Esophagus muscularis mucosa (tissue), 4 donors: ENCODE results near the gene TRIM28.

Experiments
- CTCF ChIP-seq, 3 experiments: fragments of 200-600 bp in 2 of 3; fragments of 450-650 bp in 1 of 3; sonication (generic) in 2 of 3; IDR thresholded peaks; one replicate each; pipeline ENCODE4 v1.5.1; 2017 to 2019; ENCODE audit warnings: antibody characterized with exemption in 3 of 3, mild to moderate bottlenecking in 2 of 3, moderate library complexity in 1 of 3
- EP300 ChIP-seq: sonication (generic); formaldehyde crosslinking; IDR thresholded peaks from one replicate; pipeline ENCODE4 v1.6.1; 2017; ENCODE audit warnings: antibody characterized with exemption
- POLR2A ChIP-seq: fragments of 450-650 bp; IDR thresholded peaks from one replicate; pipeline ENCODE4 v1.6.1; 2017; ENCODE audit warnings: antibody characterized with exemption, moderate library complexity, mild to moderate bottlenecking, low read depth
- POLR2AphosphoS5 ChIP-seq, 2 donors: sonication (generic); formaldehyde crosslinking; IDR thresholded peaks; one replicate each; pipeline ENCODE4 v1.6.1; 2017; ENCODE audit warnings: antibody characterized with exemption in 2 of 2

DNA sequence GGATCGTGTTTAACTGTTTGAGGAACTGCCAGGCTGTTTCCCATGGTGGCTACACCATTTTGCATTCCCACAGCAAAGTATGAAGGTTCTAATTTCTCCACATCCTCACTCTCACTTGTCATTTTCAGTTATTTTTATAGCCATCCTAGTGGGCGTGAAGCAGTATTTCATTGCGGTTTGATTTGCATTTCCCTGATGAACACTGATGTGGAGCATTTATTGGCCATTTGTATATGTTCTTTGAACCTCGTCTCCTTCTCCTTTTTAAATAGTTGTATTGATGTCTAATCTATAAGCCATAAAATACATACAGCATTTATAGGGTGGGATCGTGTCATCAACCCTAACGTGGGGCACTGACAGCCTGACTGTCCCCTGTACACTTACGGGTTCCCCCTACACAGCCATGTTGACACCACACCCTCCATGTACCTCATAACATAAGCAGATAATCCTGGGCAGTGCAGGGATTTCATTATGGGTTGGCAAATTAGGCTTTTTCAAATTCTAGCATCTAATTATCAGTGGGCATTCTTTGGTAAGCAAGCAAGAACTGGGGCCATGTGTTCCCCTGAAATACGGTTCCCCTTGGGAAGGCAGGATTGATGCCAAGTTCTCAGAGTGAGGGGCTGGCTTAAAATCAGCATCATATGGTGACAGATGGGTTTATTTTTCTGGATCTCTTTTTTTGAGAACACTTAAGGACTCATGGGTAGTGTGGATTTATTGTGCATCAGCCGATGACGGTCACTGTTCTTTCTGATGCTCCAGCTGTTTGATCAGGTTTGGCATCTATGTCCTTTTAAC, 12.6 kb upstream of the TRIM28 start:
- TF ChIP-seq POLR2AphosphoS5 (IDR thresholded peaks at IDR 0.05) (no peak), CTCF (IDR thresholded peaks at IDR 0.05) (no peak), POLR2A (no peak), EP300 (no peak)
